PC-9 (cell line): ENCODE measurements around the gene THEMIS. TPM values are rescaled to one million over a fixed set of nuclear protein-coding genes. Genes with fewer than 3 reads are reported as not detected.

Experiments used
- BruUV-seq: library from RNA; stranded (reverse); fragments of 400-500 nt; replicated peaks from 2 replicates; lab custom pipeline; 2021; lab: Mats Ljungman, UMichigan
- CTCF ChIA-PET: fragments of 300-600 bp; sonication (Branson Sonifier 250); formaldehyde crosslinking; loops from one replicate; lab custom pipeline; 2022; ENCODE audit warnings: antibody characterized with exemption; lab: Charles Lee
- POLR2A ChIA-PET: fragments of 300-600 bp; sonication (Branson Sonifier 250); formaldehyde crosslinking; loops from one replicate; lab custom pipeline; 2022; ENCODE audit warnings: antibody characterized with exemption; ENCODE audit not compliant: unreplicated experiment; lab: Charles Lee
- DNase-seq, 2 experiments: peaks; one replicate each; pipeline versions ENCODE4 v3.0.0 to v3.0.0-alpha.2; 2015 to 2022; ENCODE audit warnings: mixed read lengths in 1 of 2
- H2AFZ ChIP-seq: fragments of 200-600 bp; sonication (generic); 2 replicates; pipeline ENCODE4 v1.8.1; 2017; ENCODE audit warnings: antibody characterized with exemption
- H3F3A ChIP-seq: fragments of 200-600 bp; sonication (generic); 2 replicates; pipeline ENCODE4 v1.8.1; 2017; ENCODE audit warnings: antibody characterized with exemption, mild to moderate bottlenecking, low read depth; ENCODE audit not compliant: insufficient read depth
- H3K27ac ChIP-seq: fragments of 200-600 bp; sonication (generic); 2 replicates; pipeline ENCODE4 v1.6.1; 2016; ENCODE audit warnings: mixed run types
- H3K27me3 ChIP-seq: fragments of 200-600 bp; sonication (generic); 2 replicates; pipeline ENCODE4 v1.6.1; 2016; ENCODE audit warnings: low read depth, mixed run types; ENCODE audit not compliant: insufficient read depth
- H3K36me3 ChIP-seq: fragments of 200-600 bp; sonication (generic); 2 replicates; pipeline ENCODE4 v1.6.1; 2016; ENCODE audit warnings: low read depth, mixed run types
- H3K4me1 ChIP-seq: fragments of 200-600 bp; sonication (generic); replicated peaks from 2 replicates; pipeline ENCODE4 v1.6.1; 2016; ENCODE audit warnings: mixed run types; ENCODE audit not compliant: insufficient read depth
- H3K4me2 ChIP-seq: fragments of 200-600 bp; sonication (generic); 2 replicates; pipeline ENCODE4 v1.6.1; 2017; ENCODE audit warnings: mixed run types
- H3K4me3 ChIP-seq: fragments of 200-600 bp; sonication (generic); 2 replicates; pipeline ENCODE4 v1.6.1; 2016; ENCODE audit warnings: mixed run types
- H3K79me2 ChIP-seq: fragments of 200-600 bp; sonication (generic); 2 replicates; pipeline ENCODE4 v1.6.1; 2017; ENCODE audit warnings: low read depth, mixed run types
- H3K9me2 ChIP-seq: fragments of 200-600 bp; sonication (generic); 2 replicates; pipeline ENCODE4 v1.8.1; 2017; ENCODE audit warnings: mild to moderate bottlenecking; ENCODE audit not compliant: insufficient read depth
- H3K9me3 ChIP-seq: fragments of 200-600 bp; sonication (generic); 2 replicates; pipeline ENCODE4 v1.8.1; 2016; ENCODE audit warnings: low read depth; ENCODE audit not compliant: insufficient read depth
- H4K20me1 ChIP-seq: fragments of 200-600 bp; sonication (generic); 2 replicates; pipeline ENCODE4 v1.8.1; 2017; ENCODE audit not compliant: insufficient read depth
- EZH2 ChIP-seq: fragments of 200-600 bp; sonication (generic); IDR thresholded peaks from 2 replicates; pipeline ENCODE4 v1.8.0; 2017; ENCODE audit warnings: antibody characterized with exemption, low read depth
- intact Hi-C: fragments of 100-400 bp; cut with micrococcal nuclease; formaldehyde crosslinking; loops from one replicate; pipeline ENCODE4 v1.10.0; 2022; ENCODE audit not compliant: unreplicated experiment
- total RNA-seq: library from RNA; stranded (reverse); gene quantifications from 2 replicates; pipeline ENCODE4 v1.2.3, GENCODE V29; 2021
- TF ChIP-seq, protein P1 (sequence below): fragments of 200-600 bp; sonication (generic); conservative IDR thresholded peaks from 2 replicates; pipeline ENCODE4 v1.6.1; 2017; ENCODE audit warnings: mixed run types, antibody characterized with exemption, mild to moderate bottlenecking, moderate library complexity

The THEMIS gene
- total RNA-seq, 1 experiment from 2014 or later: not detected

DNA sequence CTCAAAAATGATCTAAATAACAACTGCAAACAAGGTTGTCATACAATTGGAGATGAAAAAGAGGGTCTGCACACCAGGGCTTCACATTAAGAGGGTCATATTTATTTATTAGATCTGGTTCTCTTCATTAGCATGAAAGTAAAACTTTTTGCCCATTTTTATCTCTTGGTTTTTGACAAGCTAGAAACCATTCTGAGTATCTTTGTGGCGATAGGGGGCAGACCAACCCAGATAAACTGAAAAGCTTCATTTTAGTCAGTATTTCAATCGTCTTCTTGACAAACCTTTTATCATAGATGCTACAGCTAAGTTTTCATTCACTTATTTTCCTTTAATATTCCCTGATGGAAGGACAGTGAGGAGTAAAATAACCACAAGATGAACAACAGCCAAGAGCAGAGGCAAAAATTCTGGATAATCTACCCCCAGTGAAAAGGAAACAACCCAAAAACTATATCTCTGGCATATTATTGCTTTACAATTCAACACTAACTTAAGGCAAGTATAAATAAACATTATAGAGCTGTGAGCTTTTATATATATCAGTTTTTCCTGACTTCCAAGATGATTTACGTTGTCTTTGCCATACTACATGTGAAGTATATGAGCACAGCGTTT lies 45.2 kb downstream of the THEMIS start:
- Histone ChIP-seq H3K4me2 (no peak overlapping the region), H3K79me2 (no peaks in the 10 kb centered on the region), H2AFZ (peak overlapping the region; percentile 30; the same call in 1 of the 2 replicates), H3K27me3 (no peaks in the 10 kb centered on the region), H3K9me3 (no peaks in the 10 kb centered on the region), H3K4me1 (no peaks in the 10 kb centered on the region), H3K4me3 (no peak overlapping the region), H3K36me3 (no peaks in the 10 kb centered on the region), H3F3A (no peaks in the 10 kb centered on the region), H3K9me2 (no peaks in the 10 kb centered on the region), H4K20me1 (no peaks in the 10 kb centered on the region), H3K27ac (no peak overlapping the region)
- no peak for TF ChIP-seq EZH2
- TF ChIP-seq, protein P1, sequence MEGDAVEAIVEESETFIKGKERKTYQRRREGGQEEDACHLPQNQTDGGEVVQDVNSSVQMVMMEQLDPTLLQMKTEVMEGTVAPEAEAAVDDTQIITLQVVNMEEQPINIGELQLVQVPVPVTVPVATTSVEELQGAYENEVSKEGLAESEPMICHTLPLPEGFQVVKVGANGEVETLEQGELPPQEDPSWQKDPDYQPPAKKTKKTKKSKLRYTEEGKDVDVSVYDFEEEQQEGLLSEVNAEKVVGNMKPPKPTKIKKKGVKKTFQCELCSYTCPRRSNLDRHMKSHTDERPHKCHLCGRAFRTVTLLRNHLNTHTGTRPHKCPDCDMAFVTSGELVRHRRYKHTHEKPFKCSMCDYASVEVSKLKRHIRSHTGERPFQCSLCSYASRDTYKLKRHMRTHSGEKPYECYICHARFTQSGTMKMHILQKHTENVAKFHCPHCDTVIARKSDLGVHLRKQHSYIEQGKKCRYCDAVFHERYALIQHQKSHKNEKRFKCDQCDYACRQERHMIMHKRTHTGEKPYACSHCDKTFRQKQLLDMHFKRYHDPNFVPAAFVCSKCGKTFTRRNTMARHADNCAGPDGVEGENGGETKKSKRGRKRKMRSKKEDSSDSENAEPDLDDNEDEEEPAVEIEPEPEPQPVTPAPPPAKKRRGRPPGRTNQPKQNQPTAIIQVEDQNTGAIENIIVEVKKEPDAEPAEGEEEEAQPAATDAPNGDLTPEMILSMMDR: peak; percentile 65
- DNase-seq: peak in 1 of 2 experiments; percentile 6
- ChIA-PET CTCF (interaction anchor here (0.5 to 1.2 kb wide), 4 partner anchors 648 to 1331 kb away, joined by 3 read pairs; no protein-coding TSS in a partner anchor), POLR2A (no interaction called here)
- no TSS peak for BruUV-seq
- intact Hi-C loops: loop anchor here (5.0 kb wide), 2 partner anchors 117 to 877 kb away; no protein-coding TSS in a partner anchor

DNA sequence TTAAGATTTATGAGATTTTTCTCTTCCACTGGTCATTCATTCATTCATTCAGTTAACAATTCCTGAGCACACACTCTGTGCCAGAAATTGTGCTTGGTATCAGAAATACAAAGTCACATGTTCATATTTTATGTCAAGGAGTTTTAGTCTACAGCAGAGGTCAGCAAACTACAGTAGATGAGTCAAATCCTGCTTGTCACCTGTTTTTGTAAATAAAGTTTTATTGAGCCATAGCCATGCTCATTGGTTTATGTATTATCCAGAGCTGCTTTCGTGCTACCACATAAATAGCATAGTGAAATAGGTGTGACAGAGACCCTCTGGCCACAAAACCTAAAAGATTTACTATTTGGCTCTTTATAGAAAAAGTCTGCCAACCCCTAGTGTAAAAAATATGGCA lies 46.8 kb downstream of the THEMIS start:
- no peaks in the 10 kb centered on the region for H3K79me2 ChIP-seq
- TF ChIP-seq EZH2: no peak
- TF ChIP-seq, protein P1: peak; percentile 23; the same call in 1 of the 2 replicates
- no peak overlapping the region for H3K4me2 ChIP-seq
- ChIA-PET CTCF (no interaction called here), POLR2A (no interaction called here)
- no peaks in the 10 kb centered on the region for H3K4me1 ChIP-seq
- H3K9me2 ChIP-seq: no peaks in the 10 kb centered on the region
- DNase-seq: no peak
- no peaks in the 10 kb centered on the region for H4K20me1 ChIP-seq
- no peaks in the 10 kb centered on the region for H3K27me3 ChIP-seq
- no peaks in the 10 kb centered on the region for H3K36me3 ChIP-seq
- no peaks in the 10 kb centered on the region for H3K9me3 ChIP-seq
- no TSS peak for BruUV-seq
- no peaks in the 10 kb centered on the region for H3F3A ChIP-seq
- no peak overlapping the region for H3K27ac ChIP-seq
- no peak overlapping the region for H3K4me3 ChIP-seq
- no peak overlapping the region for H2AFZ ChIP-seq
- intact Hi-C loops: no loop called here

DNA sequence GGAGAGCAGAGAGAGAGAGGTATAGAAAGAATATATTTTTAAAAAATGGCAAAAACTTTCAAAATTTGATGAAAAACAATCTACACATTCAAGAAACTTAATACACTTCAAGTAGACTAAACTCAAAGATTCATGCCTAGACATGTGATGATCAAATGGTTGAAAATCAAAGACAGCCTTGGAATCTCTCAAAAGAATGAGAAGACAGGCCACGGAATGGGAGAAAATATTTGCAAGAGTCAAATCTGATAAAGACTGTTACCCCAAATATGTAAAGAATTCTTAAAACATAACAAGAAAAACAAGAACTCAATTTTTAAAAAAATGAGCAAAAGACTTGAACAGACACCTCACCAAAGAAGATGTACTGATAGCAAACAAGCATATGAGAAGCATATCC lies 49.7 kb downstream of the THEMIS start:
- no peaks in the 10 kb centered on the region for H3K9me3 ChIP-seq
- intact Hi-C loops: no loop called here
- no peaks in the 10 kb centered on the region for H3K27me3 ChIP-seq
- no peak overlapping the region for H3K27ac ChIP-seq
- no peak overlapping the region for H3K4me3 ChIP-seq
- peaks cover 8% of the 10 kb centered on the region for H3K4me1 ChIP-seq
- BruUV-seq: no TSS peak
- POLR2A ChIA-PET: no interaction called here
- H4K20me1 ChIP-seq: no peaks in the 10 kb centered on the region
- DNase-seq: no peak
- H2AFZ ChIP-seq: no peak overlapping the region
- no peaks in the 10 kb centered on the region for H3F3A ChIP-seq
- no peak overlapping the region for H3K4me2 ChIP-seq
- CTCF ChIA-PET: no interaction called here
- H3K9me2 ChIP-seq: no peaks in the 10 kb centered on the region
- no peaks in the 10 kb centered on the region for H3K79me2 ChIP-seq
- no peaks in the 10 kb centered on the region for H3K36me3 ChIP-seq
- TF ChIP-seq EZH2: no peak

DNA sequence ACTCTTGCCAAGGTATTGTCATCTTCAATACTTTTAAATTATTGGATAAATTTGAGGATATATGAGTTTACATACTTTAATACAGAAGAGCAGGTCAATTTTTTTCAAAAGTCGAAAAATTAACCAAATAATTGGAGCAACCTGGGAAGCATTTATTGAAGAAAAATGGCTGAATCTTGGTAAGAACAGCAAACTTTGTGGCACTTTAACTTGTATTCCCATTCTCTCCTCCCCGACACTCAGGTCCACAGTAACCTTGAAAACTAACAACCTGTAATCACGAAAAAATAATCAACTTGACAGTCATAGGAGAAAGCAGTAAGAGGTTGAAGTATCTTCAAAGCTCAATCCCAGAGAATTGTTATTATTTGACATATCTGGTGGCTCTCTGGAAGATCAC lies 55.6 kb downstream of the THEMIS start:
- H3K9me3 ChIP-seq: no peaks in the 10 kb centered on the region
- no peak overlapping the region for H2AFZ ChIP-seq
- H3K4me1 ChIP-seq: peaks cover 8% of the 10 kb centered on the region
- no peaks in the 10 kb centered on the region for H3K36me3 ChIP-seq
- ChIA-PET CTCF (no interaction called here), POLR2A (no interaction called here)
- no peaks in the 10 kb centered on the region for H4K20me1 ChIP-seq
- H3K4me2 ChIP-seq: no peak overlapping the region
- H3K4me3 ChIP-seq: no peak overlapping the region
- H3K9me2 ChIP-seq: no peaks in the 10 kb centered on the region
- BruUV-seq: no TSS peak
- no peaks in the 10 kb centered on the region for H3K79me2 ChIP-seq
- DNase-seq: no peak
- no peak overlapping the region for H3K27ac ChIP-seq
- no peak for TF ChIP-seq EZH2
- TF ChIP-seq, protein P1: no peak
- H3F3A ChIP-seq: no peaks in the 10 kb centered on the region
- intact Hi-C loops: no loop called here
- no peaks in the 10 kb centered on the region for H3K27me3 ChIP-seq
